COLO829 (cell line): ENCODE data around the gene RNF141.

Source experiments
- DNase-seq: peaks from one replicate; pipeline ENCODE4 v3.0.0; 2012; ENCODE audit warnings: low spot score

Gene RNF141, protein sequence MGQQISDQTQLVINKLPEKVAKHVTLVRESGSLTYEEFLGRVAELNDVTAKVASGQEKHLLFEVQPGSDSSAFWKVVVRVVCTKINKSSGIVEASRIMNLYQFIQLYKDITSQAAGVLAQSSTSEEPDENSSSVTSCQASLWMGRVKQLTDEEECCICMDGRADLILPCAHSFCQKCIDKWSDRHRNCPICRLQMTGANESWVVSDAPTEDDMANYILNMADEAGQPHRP

DNA sequence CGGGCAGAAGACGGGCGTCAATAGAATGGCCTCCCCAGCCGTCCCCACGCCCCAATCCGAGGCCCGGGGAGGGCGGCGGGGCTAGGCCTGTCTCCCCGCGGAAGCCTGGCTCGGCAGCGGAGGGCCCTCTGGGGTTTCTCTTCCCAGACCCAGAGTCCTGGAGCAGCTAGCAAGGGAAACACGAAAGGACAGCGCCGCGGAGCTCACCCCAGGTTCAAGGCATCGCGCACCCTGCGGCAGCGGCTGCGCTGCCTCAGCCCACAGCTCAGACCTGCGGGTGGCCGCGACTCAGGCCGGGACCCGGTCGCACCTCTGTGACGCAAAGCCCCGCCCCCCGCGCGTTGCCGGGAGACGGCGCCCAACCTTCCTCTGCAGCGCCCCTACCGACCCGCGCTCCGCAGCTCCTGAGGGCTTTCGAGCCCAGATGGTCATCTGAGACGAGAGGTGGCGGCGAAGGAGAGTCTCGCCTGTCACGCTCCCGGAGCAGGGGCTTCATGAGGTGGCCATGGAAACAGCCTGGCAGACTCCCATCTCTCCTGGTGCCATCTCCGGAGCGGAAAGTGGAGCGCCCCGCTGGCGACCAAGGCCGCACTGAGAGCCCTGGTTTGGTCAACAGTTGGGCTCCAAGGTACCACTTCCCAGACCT is at the start of gene RNF141:
Gene RNF141 (minus strand): TSS at position 273 of the 646 bp plus-strand sequence. CDS start 7,029 bp downstream, outside the sequence.
- DNase-seq: peak; percentile 82

DNA sequence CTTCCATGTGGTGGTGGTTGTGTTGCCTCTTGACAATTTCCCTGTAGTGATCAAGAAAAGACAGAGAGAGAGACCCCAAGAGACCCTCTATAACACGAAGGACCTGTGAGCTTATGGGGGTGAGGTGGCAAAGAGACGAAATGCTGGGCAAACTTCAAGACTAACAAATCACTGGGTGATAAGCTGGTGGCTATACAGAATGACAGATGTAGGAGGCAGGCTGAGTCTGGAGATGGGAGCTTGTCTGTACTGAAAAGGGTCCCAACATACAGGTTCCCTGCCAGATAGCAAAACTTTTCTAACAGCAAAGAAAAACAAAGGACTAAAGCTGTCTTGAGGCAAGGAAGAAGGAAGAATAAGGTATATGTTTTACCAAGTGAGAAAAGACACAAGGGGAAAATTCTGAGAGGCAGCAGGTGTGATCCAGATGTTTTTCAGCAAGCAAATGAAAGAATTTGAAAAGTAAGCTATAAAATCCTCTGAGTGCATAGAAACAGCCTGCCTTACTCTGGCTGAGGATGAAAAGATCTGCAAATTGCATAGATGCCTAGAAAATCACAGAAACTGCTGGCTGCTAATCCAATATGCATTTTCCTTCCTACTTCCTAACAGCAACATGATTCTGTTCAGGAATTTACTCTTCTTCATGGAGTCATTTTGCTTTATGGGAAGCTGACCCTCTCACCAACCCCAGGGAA is 49.4 kb upstream of the RNF141 start:
- DNase-seq: no peak

DNA sequence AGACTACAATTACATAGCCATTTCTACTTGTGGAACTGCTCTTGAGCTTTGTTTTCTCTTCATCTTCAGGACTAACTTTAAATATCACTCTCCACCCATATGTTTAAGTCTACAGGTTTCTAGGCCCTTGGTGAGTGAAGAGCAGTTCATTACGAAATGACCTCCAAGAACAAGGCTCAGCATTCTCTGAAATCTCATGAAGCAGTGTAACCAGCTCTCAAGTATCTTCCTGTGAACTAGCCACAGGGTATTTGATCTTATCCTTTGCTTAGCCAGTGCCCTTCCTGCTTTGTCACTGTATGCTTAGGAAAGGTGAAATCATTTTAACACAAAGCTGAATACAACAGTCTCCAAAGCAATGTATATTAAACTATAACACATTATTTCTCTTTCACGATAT is 47.9 kb upstream of the RNF141 start:
- no peak for DNase-seq

DNA sequence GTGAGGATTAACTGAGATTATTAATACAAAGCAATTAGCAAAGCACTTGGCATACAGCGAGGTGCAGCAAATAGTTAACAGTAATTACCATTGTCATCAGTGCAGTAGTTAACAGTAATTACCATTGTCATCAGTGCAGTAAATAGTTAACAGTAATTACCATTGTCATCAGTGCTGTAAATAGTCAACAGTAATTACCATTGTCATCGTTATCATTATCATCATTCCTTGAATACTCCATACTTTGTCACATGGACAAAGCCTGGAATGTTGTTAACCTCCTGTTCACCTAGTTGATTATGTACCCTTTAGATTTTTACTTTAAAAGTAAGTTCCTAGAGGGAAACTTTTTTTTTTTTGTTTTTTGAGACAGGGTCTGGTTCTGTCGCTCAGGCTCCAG is 47.0 kb upstream of the RNF141 start:
- DNase-seq: no peak

DNA sequence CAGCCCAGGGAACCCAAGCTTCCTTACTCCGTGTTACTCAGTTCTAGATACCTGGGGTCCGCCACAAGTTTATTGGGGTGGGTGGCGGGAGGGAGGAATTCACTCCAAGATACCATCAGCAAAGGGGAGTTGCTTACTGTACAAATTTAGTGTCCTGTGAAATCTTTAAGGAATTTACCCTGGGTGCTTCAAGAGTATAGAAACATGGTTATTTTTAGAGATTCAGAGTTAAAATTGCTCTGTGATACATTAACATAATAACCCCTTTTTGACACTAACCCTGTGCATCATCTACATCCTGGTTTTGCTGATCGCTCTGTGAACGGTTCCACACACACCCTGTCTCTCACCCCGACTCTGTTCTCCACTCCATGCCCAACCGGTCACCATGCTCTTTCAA is 46.4 kb upstream of the RNF141 start:
- DNase-seq: no peak

DNA sequence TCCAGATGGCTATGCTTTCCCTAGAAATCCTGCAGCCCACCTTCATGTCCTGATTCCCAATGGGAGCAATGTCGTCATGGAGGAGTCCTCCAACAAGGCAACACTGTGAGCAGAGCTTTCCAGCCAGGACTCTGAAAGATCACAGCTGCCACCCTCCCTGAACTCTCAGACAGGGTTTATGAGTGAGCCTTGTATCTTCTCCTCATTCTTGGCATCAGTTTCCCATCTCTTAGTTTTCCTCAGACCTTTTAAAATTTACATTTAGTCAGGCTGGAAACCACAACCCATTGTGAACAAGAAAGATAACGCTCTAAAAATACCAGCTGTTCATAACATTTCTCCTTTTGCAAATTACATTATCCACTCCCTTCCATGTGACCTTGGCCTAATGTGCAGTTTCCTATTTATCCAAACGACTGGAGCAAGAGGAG is 43.1 kb upstream of the RNF141 start:
- no peak for DNase-seq

DNA sequence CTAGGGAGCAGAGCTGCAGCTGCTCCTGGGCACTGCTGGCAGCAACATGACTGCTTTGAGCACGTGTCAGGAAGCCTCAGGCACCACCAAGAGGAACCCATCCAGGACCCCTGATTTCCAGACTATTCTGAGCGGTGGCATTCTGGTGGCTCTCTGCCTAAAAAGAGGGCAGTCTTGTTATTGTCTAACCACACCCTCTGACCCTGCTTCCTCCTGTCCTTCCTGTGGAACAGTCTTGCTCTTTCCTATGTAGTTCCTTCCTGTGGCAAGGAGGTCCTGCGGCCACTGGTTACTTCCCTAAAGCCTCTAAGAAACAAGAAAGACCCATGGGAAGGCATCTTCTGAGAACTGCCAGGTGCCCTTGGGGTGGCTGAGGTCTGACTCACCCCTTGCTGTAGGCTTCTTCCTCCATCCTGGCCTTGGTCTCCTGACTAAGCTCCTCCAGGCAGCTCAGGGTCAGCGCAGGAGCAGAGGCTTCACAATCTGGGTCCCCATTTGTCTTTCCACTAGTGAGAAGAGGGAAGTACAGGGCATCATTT is 40.6 kb upstream of the RNF141 start:
- no peak for DNase-seq

DNA sequence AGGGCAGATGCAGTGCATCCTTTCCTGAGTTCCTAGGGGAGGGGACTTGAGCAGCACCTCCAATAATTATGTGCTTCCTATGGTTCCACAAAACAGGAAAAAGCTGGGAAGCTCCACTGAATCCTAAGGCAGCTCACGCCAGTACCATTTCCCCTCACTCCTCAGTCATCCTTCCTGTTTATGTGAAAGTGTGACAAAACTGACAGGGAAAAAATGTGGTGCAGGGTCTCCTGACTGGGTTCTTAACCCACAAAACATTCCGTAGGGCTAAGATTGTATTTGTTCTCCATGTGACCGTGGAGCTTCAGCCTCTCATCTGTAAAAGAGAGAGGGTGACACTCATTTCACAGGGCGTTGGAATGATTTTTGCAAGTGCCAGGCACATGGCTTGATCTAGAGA is 39.6 kb upstream of the RNF141 start:
- DNase-seq: no peak

DNA sequence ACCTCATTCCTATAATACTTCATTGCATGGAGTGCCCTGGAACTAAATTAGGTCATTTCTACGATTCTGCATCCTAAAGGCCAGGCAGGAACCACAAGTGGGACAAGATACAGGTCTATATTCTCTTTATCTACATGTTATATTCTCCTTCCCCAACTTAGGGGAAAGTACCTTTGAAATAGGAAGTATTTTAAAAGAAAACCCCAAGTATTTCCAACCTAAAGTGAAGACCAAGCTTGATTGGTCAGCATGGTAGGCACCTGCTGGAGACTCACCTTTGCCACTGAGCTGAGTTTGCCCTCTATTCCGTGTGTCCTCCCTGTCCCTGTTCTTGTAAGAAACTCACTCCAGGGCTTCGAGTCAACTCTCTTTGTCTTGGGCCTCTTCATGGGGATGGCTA is 38.7 kb upstream of the RNF141 start:
- no peak for DNase-seq

DNA sequence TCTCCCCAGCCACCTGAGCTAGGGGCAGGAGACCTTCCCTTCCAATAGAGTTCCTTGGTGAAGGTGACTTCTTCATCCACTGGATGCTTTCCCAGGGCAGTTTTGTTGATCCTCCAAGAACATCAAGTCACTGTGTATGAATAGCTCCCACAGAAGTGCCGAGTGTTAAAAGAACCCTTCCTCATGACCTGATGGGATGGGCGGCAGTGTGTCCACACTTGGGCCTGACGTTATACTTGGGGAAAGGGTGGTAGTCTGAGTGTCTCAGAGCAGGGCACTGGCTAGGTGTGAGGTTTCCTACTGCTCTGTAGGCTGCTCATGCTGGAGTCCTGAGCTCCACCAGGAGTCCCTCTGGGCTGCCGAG is 35.0 kb upstream of the RNF141 start:
- no peak for DNase-seq

DNA sequence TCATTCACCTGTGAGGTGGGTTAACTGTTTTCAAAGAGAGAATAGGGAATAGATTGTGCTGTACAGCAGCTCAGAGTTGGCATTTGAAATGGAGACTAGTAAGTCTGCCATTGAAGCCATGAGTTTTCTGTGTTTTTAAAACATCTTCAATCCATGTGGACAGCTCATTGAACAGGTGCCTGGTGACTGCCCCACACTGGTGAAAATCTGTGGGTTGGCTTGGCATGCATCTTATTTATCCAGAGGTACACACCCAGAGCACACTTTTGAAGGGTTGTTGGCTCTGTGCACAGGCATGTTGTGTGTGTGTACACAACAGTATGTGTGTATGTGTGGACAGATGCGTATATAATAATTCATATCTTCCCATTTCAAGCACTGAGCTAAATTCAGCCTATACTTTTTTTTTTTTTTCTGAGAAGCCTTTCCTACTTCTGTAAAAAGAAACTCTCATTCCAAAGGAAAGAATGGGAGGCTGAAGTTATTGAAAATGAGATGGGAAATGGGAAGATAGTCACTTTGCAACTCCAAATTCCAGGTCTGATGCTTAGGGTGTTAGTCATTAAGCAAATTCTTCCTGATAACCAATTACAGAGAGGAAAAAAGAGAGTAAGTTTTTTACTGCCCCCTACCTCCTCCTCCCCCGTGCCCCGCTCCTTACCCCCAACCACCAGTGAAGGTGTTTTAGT is 34.5 kb upstream of the RNF141 start:
- DNase-seq: no peak

DNA sequence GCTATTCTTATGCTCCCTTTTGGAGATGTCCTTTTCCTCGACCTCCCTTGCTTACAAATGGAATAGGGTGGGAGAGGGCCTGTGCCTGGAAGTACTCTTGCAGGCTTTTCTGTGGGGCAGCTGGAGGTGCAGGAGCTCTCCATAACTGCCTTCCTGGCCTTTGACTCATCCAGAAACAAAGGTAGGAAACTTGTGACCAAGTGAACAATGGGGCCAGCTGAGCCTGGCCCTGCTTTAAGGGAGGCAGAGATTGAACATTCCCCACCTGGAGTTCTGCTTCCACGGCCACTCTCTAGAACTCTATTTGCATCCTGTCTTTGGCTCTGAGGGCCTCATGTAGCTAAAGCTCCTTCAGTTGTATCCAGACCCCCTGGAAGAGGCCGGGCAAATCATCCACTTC is 32.6 kb upstream of the RNF141 start:
- DNase-seq: no peak

DNA sequence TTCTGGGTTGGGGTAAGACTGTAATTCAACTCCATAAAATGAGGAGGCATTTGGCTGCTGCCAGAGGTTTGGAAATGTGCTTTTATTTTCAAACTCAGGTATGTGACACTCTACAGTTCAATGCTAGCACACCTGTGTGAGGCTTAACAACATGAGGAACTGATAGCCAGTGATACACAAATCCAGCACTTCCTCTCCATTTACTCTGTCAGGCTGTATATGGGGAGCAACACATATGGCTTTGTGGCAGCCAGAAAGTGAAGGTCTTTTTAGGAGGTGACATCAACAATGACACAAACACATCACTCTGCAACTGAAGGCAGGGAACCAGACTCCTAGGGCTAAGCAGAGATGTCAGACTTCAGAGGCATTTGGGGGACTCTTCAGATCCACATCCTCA is 32.0 kb upstream of the RNF141 start:
- DNase-seq: no peak

DNA sequence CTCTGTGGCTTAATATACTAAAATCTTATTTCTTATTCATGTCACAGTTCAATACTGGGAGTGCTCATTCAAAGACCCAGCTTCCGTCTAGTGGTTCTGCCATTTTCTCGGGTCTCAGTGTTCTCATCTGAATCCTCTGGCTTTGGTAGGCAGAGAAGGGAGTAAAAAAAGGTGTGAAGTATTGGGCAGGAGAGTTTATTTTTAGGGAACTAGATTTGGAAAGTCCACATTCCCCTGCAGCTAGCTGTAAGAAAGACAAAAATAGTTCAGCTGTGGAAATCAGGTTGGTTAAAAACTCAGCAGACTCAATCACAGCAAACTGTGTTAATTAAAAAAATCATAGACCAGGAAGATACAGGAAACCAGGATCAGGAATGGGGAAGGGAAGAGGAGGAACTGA is 31.5 kb upstream of the RNF141 start:
- DNase-seq: no peak

DNA sequence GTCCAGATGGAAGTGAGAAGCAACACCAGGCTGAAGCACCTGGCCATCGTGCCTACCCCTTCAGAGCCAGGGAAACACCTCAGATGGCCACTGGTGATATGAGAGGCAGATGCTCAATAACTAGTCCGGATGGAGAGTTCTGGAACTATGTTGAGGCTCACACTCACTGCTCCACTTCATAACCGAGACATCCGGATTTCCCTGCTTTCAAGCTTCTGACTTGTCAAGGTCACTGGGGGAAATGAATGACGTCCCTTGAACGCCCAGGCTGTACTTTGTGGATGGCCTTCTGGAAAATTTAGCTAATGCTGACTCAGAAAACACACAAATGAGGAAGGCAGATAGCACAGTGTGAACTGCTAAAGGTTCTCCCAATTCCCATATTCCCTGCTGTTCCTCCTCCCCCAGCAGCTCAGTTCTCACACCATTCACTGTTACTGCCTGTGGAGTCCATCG is 27.5 kb upstream of the RNF141 start, which contains the start of gene LYVE1:
Gene LYVE1 (minus strand): TSS at position 180 of the 456 bp plus-strand sequence. CDS start 133 bp downstream, at position 47.
- DNase-seq: no peak

DNA sequence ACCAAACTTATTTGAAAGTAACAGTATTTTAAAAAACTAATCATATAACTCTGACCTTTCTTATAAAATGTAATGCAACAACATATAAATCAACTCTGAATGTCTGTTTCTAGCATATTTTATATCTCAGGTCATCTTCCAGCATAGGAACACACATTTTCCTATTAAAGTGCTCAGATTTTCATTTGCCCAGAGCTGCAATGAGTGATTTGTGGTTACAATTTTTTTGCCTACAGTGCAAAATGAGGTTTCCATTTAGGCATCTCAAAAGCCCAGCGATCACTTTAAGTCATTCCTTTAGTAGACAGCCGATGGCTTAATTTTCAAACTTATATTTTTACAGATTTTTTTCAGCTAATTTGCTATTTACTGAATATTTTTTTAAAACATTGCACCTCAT is 26.5 kb upstream of the RNF141 start:
- no peak for DNase-seq

DNA sequence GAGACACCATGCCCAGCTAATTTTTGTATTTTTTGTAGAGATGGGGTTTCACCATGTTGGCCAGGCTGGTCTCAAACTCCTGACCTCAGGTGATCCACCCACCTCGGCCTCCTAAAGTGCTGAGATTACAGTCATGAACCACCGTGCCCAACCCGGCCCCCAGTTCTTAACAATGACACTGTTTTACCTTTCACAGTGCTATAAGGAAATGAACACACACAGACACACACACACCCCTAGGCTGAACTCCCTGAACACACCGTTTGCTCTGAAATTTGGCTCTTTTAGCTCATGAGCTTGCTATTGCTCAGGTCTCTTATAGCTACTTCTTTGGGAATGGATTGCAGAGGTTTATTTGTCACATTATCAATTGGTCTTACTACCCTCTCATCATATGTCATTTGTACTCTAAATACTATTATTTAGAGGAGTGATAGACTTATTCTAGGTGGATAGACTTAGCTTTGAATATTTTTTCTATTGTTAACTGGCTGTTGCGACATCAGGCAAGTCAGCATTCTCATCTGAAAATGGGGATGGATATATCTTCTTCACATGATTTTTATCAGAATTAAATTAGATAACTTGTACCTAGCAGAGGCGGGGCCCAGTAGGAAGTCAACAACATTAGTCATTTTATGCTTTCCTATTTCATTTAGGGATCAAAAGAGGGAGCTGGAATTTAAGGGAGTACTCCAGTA is 25.4 kb upstream of the RNF141 start:
- no peak for DNase-seq

DNA sequence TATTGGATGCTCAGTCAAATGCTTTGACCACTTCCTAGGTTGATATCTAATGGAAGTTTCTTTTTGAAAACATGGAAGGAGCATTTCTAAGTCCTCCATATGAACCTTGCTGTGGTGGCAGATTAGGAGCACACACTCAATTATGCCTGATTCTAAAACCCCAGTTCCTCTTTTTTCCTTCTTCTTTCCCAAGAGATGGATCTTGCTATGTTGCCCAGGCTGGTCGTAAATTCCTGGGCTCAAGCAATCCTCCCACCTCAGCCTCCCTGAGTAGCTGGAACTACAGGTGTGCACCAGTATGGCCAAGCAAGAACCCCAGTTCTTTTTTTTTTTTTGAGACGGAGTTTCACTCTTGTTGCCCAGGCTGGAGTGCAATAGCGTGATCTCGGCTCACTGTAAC is 24.5 kb upstream of the RNF141 start:
- no peak for DNase-seq

DNA sequence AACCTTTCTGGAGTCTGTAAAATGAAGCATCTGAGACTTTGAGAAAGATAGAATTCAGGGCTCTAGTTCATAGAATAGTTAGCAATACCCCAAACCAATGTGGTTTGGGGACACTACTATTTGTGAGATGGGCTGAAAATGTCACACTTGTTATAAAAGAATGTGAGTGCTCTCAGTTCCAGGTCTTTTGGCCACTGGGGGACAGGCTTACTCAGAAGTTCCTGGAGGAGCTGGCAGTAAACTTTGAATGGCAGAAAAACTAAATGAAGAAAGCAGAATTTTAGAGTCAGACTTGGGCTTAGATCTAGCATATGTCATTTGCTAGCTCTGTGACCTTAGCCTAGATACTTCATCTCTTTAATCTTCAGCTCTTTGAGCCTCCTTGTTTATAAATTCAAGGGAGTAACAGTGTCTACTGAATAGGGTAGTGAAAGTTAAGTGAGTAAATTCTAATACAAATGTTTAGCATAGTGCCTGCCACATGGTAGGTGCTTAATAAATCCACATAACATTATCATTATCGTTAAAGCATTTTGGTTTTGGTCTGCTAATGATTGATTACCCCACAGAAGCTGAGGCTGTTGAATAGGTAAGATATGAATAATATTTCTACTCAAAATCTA is 23.8 kb upstream of the RNF141 start:
- no peak for DNase-seq

DNA sequence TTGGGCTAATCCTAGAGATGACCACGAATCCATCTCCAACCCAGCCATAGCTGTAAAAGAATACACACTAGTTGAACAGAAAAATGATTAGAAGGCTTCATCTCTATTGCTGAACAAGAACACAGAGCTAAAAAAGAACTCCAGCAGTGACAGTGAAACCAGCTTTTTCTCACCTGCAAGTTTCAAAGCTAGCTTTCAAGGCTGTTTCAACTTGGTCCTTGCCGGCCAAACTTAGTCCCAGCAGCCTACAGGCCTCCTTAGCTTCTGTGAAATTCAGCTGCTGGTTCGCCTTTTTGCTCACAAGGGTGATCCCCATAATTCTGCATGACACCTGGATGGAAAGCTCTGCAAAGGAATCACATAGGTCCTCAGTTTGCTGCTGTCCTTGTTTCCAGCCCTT is 23.0 kb upstream of the RNF141 start:
- no peak for DNase-seq

DNA sequence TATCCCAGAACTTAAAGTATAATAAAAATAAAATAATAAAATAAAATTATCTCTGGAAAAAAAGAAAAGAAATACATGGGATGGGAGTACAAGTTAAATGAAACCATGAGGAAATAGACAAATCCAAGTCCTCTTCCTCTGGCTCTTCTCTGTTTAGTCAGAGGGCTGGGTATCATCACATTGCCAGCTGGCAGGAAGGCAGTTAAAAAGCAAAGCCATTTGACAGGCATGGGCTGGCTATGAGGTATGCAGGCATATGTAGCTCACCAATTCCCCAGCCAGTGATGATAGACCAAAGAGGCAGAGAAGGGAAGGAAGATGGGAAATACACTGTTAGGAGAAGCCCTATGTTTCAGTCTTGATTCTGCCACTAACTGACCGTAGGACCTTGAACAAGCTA is 21.0 kb upstream of the RNF141 start:
- no peak for DNase-seq
